Ishikawa (cell line): ENCODE measurements around the gene CNPPD1.

ENCODE experiments used
- CEBPB ChIP-seq: IDR thresholded peaks from 2 replicates; pipeline ENCODE4 v1.6.1; 2012
- CREB1 ChIP-seq: IDR thresholded peaks from 2 replicates; pipeline ENCODE4 v1.6.1; 2012; ENCODE audit warnings: low read depth
- EGR1 ChIP-seq: IDR thresholded peaks from 2 replicates; pipeline ENCODE4 v1.6.1; 2012
- EP300 ChIP-seq: IDR thresholded peaks from 2 replicates; pipeline ENCODE4 v1.6.1; 2012; ENCODE audit warnings: borderline replicate concordance
- FOXM1 ChIP-seq: IDR thresholded peaks from 2 replicates; pipeline ENCODE4 v1.6.1; 2012; ENCODE audit warnings: low read depth, borderline replicate concordance
- MAX ChIP-seq: IDR thresholded peaks from 2 replicates; pipeline ENCODE4 v1.6.1; 2012
- NFIC ChIP-seq: IDR thresholded peaks from 2 replicates; pipeline ENCODE4 v1.6.1; 2012
- RAD21 ChIP-seq: IDR thresholded peaks from 2 replicates; pipeline ENCODE4 v1.6.1; 2012; ENCODE audit warnings: low read depth
- REST ChIP-seq: IDR thresholded peaks from 2 replicates; pipeline ENCODE4 v1.6.1; 2012; ENCODE audit warnings: low read depth, mild to moderate bottlenecking
- TAF1 ChIP-seq: IDR thresholded peaks from 2 replicates; pipeline ENCODE4 v1.6.1; 2012; ENCODE audit warnings: low read depth, mild to moderate bottlenecking
- TCF12 ChIP-seq: IDR thresholded peaks from 2 replicates; pipeline ENCODE4 v1.6.1; 2012; ENCODE audit warnings: low read depth
- TEAD4 ChIP-seq: IDR thresholded peaks from 2 replicates; pipeline ENCODE4 v1.6.1; 2012
- USF1 ChIP-seq: IDR thresholded peaks from 2 replicates; pipeline ENCODE4 v1.6.1; 2012
- YY1 ChIP-seq: IDR thresholded peaks from 2 replicates; pipeline ENCODE4 v1.6.1; 2012; ENCODE audit warnings: low read depth
- ZBTB7A ChIP-seq: IDR thresholded peaks from 2 replicates; pipeline ENCODE4 v1.6.1; 2012; ENCODE audit warnings: low read depth

CNPPD1 gene

GRCh38 chr2:219126555-219126954 is 50.2 kb downstream of the CNPPD1 start:
- TF ChIP-seq TAF1 (no peak), EGR1 (no peak), TCF12 (no peak)

- no peak for TF ChIP-seq REST
- TF ChIP-seq EP300, result no peak
- TF ChIP-seq RAD21, result no peak
- TF ChIP-seq YY1, result no peak
- no peak for TF ChIP-seq NFIC
These were observed 50.8 kb downstream of the CNPPD1 start for GRCh38 chr2:219125886-219126270.

- TF ChIP-seq REST (no peak), MAX (no peak), EGR1 (no peak), EP300 (no peak), CEBPB (no peak), USF1 (no peak), FOXM1 (no peak), TAF1 (no peak), RAD21 (no peak), YY1 (no peak), CREB1 (no peak), NFIC (no peak), TEAD4 (no peak)
These were observed 51.4 kb downstream of the CNPPD1 start for GRCh38 chr2:219125225-219125885.

- TF ChIP-seq NFIC, result no peak
- no peak for TF ChIP-seq YY1
- TF ChIP-seq TEAD4, result no peak
- TF ChIP-seq EP300, result no peak
- no peak for TF ChIP-seq CREB1
- TF ChIP-seq FOXM1, result no peak
- no peak for TF ChIP-seq MAX
- no peak for TF ChIP-seq TAF1
- no peak for TF ChIP-seq CEBPB
- no peak for TF ChIP-seq ZBTB7A
- TF ChIP-seq TCF12, result no peak
- TF ChIP-seq REST, result no peak
- no peak for TF ChIP-seq EGR1
These were observed 52.2 kb downstream of the CNPPD1 start for GRCh38 chr2:219124381-219125110.
